BLaER1 treated with 17β-estradiol and CSF1 and Interleukin-3, amounts not matched to agents 10 nM and 100 nM (cell line): ENCODE measurements around the gene POLD1.
"Not testable (repeated sequence)": the region's sequence is repeated elsewhere in the genome, so short reads cannot be mapped to it uniquely, and the experiment has no call there.

Experiments used
- H3K27ac ChIP-seq, 11 experiments: shearing (Covaris generic); formaldehyde crosslinking; 2 replicates each; pipeline ENCODE4 v1.8.1; 2022
- H3K27me3 ChIP-seq, 11 experiments: shearing (Covaris generic); formaldehyde crosslinking; 2 replicates each; pipeline ENCODE4 v1.8.1; 2022
- H3K36me3 ChIP-seq, 11 experiments: shearing (Covaris generic); formaldehyde crosslinking; 2 replicates each; pipeline ENCODE4 v1.8.1; 2022
- H3K4me1 ChIP-seq, 10 experiments: shearing (Covaris generic); formaldehyde crosslinking; 2 replicates each; pipeline ENCODE4 v1.8.1; 2022
- H3K4me2 ChIP-seq, 11 experiments: shearing (Covaris generic); formaldehyde crosslinking; 2 replicates each; pipeline ENCODE4 v1.8.1; 2022
- H3K4me3 ChIP-seq, 10 experiments: shearing (Covaris generic); formaldehyde crosslinking; 2 replicates each; pipeline ENCODE4 v1.8.1; 2022
- H3K9ac ChIP-seq, 11 experiments: shearing (Covaris generic); formaldehyde crosslinking; 2 replicates each; pipeline ENCODE4 v1.8.1; 2022
- H3K9me3 ChIP-seq, 11 experiments: shearing (Covaris generic); formaldehyde crosslinking; replicated peaks in 1 of 11; 2 replicates each; pipeline ENCODE4 v1.8.1; 2022
- H4K20me1 ChIP-seq, 11 experiments: shearing (Covaris generic); formaldehyde crosslinking; 2 replicates each; pipeline ENCODE4 v1.8.1; 2022
- Cebpa-rat ChIP-seq, 11 experiments: shearing (Covaris generic); IDR thresholded peaks; 2 replicates each; pipeline ENCODE4 v1.8.1; 2022

The POLD1 gene

GRCh38 chr19:50381881-50382729, 2.0 kb upstream of the POLD1 start:
- no peaks in the 10 kb centered on the region for H3K9me3 ChIP-seq
- H3K27me3 ChIP-seq: no peaks in the 10 kb centered on the region
- H3K36me3 ChIP-seq: peaks cover 55 to 74% (median 72%) of the 10 kb centered on the region in 11 experiments
- no peak overlapping the region for H3K9ac ChIP-seq
- no peak overlapping the region for H3K27ac ChIP-seq
- H3K4me2 ChIP-seq: no peak overlapping the region
- no peak for TF ChIP-seq Cebpa-rat (IDR thresholded peaks at IDR 0.05)
- peaks cover 37 to 87% (median 59%) of the 10 kb centered on the region in 11 experiments for H4K20me1 ChIP-seq
- H3K4me1 ChIP-seq: peaks cover 24 to 41% (median 33%) of the 10 kb centered on the region in 10 experiments
- no peak overlapping the region for H3K4me3 ChIP-seq

- Histone ChIP-seq H4K20me1 (peaks cover 29 to 87% (median 57%) of the 10 kb centered on the region in 11 experiments; a peak in 21 of 22 replicates), H3K27me3 (no peaks in the 10 kb centered on the region), H3K27ac (peak overlapping the region in 10 of 11 experiments; percentile 67 to 94 (median 84); a peak in 21 of 22 replicates), H3K4me1 (peaks cover 27 to 44% (median 36%) of the 10 kb centered on the region in 10 experiments), H3K36me3 (peaks cover 45 to 76% (median 73%) of the 10 kb centered on the region in 11 experiments), H3K4me2 (peak overlapping the region; percentile 67 to 100 (median 98)), H3K9me3 (no peaks in the 10 kb centered on the region), H3K9ac (peak overlapping the region; percentile 63 to 92 (median 87); a peak in 21 of 22 replicates), H3K4me3 (peak overlapping the region; percentile 55 to 80 (median 72); a peak in 19 of 20 replicates)
- no peak for TF ChIP-seq Cebpa-rat (IDR thresholded peaks at IDR 0.05)
These were observed 921 bp upstream of the POLD1 start for GRCh38 chr19:50383001-50383851.

GRCh38 chr19:50384685-50385535, 763 bp downstream of the POLD1 start:
- peaks cover 28 to 75% (median 73%) of the 10 kb centered on the region in 11 experiments for H3K36me3 ChIP-seq
- H3K4me1 ChIP-seq: peaks cover 27 to 46% (median 36%) of the 10 kb centered on the region in 10 experiments
- H3K9ac ChIP-seq: peak overlapping the region; percentile 82 to 92 (median 87)
- peak overlapping the region; percentile 49 to 94 (median 86); a peak in 21 of 22 replicates for H3K27ac ChIP-seq
- H3K9me3 ChIP-seq: peaks cover 0 to 10% (median 6%) of the 10 kb centered on the region in 11 experiments; a peak in 13 of 22 replicates
- H3K27me3 ChIP-seq: no peaks in the 10 kb centered on the region
- H4K20me1 ChIP-seq: peaks cover 15 to 78% (median 51%) of the 10 kb centered on the region in 11 experiments; a peak in 20 of 22 replicates
- peak overlapping the region; percentile 89 to 100 (median 98) for H3K4me2 ChIP-seq
- no peak for TF ChIP-seq Cebpa-rat (IDR thresholded peaks at IDR 0.05)
- peak overlapping the region; percentile 66 to 80 (median 72) for H3K4me3 ChIP-seq

- Histone ChIP-seq H3K4me2 (peak overlapping the region in 8 of 11 experiments; percentile 29 to 99 (median 98); a peak in 15 of 22 replicates), H3K27me3 (no peaks in the 10 kb centered on the region), H3K9me3 (peaks cover 0 to 31% (median 27%) of the 10 kb centered on the region in 11 experiments; a peak in 17 of 22 replicates), H3K4me3 (0 out of 20 replicates have a peak overlapping the region, but pooled peaks of 1 of the 10 experiments have one; percentile 1), H4K20me1 (peaks cover 0 to 62% (median 44%) of the 10 kb centered on the region in 11 experiments; a peak in 19 of 22 replicates), H3K27ac (peak overlapping the region in 9 of 11 experiments; percentile 22 to 94 (median 36); a peak in 17 of 22 replicates), H3K4me1 (peaks cover 27 to 46% (median 36%) of the 10 kb centered on the region in 10 experiments), H3K9ac (peak overlapping the region; percentile 2 to 90 (median 57); a peak in 18 of 22 replicates), H3K36me3 (peaks cover 4 to 75% (median 69%) of the 10 kb centered on the region in 11 experiments)
- TF ChIP-seq Cebpa-rat (IDR thresholded peaks at IDR 0.05): no peak; a peak in 1 of 22 replicates
These were observed 3.2 kb downstream of the POLD1 start for GRCh38 chr19:50387176-50387867.

GRCh38 chr19:50387868-50388245, 3.7 kb downstream of the POLD1 start:
- peak overlapping the region in 9 of 11 experiments; percentile 2 to 90 (median 59); a peak in 6 of 22 replicates for H3K9ac ChIP-seq
- peak overlapping the region in 6 of 11 experiments; percentile 22 to 94 (median 42); a peak in 10 of 22 replicates for H3K27ac ChIP-seq
- H3K27me3 ChIP-seq: no peaks in the 10 kb centered on the region
- H3K9me3 ChIP-seq: peaks cover 0 to 36% (median 29%) of the 10 kb centered on the region in 11 experiments; a peak in 17 of 22 replicates
- no peak overlapping the region for H3K4me3 ChIP-seq
- H4K20me1 ChIP-seq: peaks cover 0 to 67% (median 48%) of the 10 kb centered on the region in 11 experiments; a peak in 19 of 22 replicates
- H3K4me2 ChIP-seq: peak overlapping the region in 8 of 11 experiments; percentile 29 to 99 (median 98); a peak in 13 of 22 replicates
- no peak for TF ChIP-seq Cebpa-rat (IDR thresholded peaks at IDR 0.05)
- H3K4me1 ChIP-seq: peaks cover 27 to 46% (median 36%) of the 10 kb centered on the region in 10 experiments
- peaks cover 3 to 75% (median 69%) of the 10 kb centered on the region in 11 experiments; a peak in 21 of 22 replicates for H3K36me3 ChIP-seq

- H3K9me3 ChIP-seq: peaks cover 0 to 41% (median 29%) of the 10 kb centered on the region in 11 experiments; a peak in 17 of 22 replicates
- H3K36me3 ChIP-seq: peaks cover 7 to 95% (median 87%) of the 10 kb centered on the region in 11 experiments; a peak in 21 of 22 replicates
- not testable (repeated sequence) for H3K4me2 ChIP-seq, H3K9ac ChIP-seq, H3K27ac ChIP-seq, H3K27me3 ChIP-seq, H3K4me3 ChIP-seq
- peaks cover 16 to 31% (median 27%) of the 10 kb centered on the region in 10 experiments for H3K4me1 ChIP-seq
- peaks cover 0 to 83% (median 57%) of the 10 kb centered on the region in 11 experiments; a peak in 16 of 22 replicates for H4K20me1 ChIP-seq
These were observed 6.1 kb downstream of the POLD1 start for GRCh38 chr19:50390295-50390694.

GRCh38 chr19:50390952-50391351, 6.8 kb downstream of the POLD1 start:
- not testable (repeated sequence) for H3K9ac ChIP-seq, H3K4me2 ChIP-seq, H3K4me3 ChIP-seq, H3K27ac ChIP-seq, H3K27me3 ChIP-seq
- Histone ChIP-seq H3K4me1 (peaks cover 9 to 24% (median 21%) of the 10 kb centered on the region in 10 experiments), H4K20me1 (peaks cover 0 to 83% (median 53%) of the 10 kb centered on the region in 11 experiments; a peak in 15 of 22 replicates), H3K36me3 (peaks cover 7 to 100% (median 85%) of the 10 kb centered on the region in 11 experiments; a peak in 21 of 22 replicates), H3K9me3 (peaks cover 0 to 41% (median 29%) of the 10 kb centered on the region in 11 experiments; a peak in 17 of 22 replicates)
